IgD-negative memory B cell (primary cell): ENCODE results near the gene ARHGEF12. TPM values are rescaled to one million over a fixed set of nuclear protein-coding genes. Genes with fewer than 3 reads are reported as not detected.
A peak's percentile ranks its signal among the peaks of the same experiment; 100 is the strongest.

Experiments
- H3K27ac Mint-ChIP-seq, 3 donors: one replicate each; pipeline ENCODE4 v1.8.0; 2020 to 2022; ENCODE audit warnings: mild to moderate bottlenecking in 3 of 3, mixed read lengths in 3 of 3, moderate library complexity in 1 of 3
- H3K27me3 Mint-ChIP-seq: one replicate; pipeline ENCODE4 v1.8.0; 2021; ENCODE audit warnings: mixed read lengths
- H3K36me3 Mint-ChIP-seq: one replicate; pipeline ENCODE4 v1.8.0; 2020; ENCODE audit warnings: mild to moderate bottlenecking, mixed read lengths
- H3K4me1 Mint-ChIP-seq, 3 donors: one replicate each; pipeline ENCODE4 v1.8.0; 2020 to 2022; ENCODE audit warnings: mixed read lengths in 3 of 3, mild to moderate bottlenecking in 1 of 3
- H3K4me3 Mint-ChIP-seq, 4 donors: one replicate each; pipeline ENCODE4 v1.8.0; 2020 to 2022; ENCODE audit warnings: mild to moderate bottlenecking in 4 of 4, mixed read lengths in 4 of 4, moderate library complexity in 3 of 4
- H3K9me3 Mint-ChIP-seq, 3 donors: one replicate each; pipeline ENCODE4 v1.8.0; 2020 to 2021; ENCODE audit warnings: mixed read lengths in 3 of 3, mild to moderate bottlenecking in 1 of 3
- polyA plus RNA-seq: library from polyadenylated mRNA; unstranded; fragments of 300-500 nt; fragmentation: Illumina TruSeq; gene quantifications from one replicate; pipeline ENCODE4 v1.2.3, GENCODE V29; 2021

The ARHGEF12 gene
- polyA plus RNA-seq, 1 donor from 2014 or later: 4.5 TPM

GRCh38 chr11:120431633-120432032 is 95.4 kb downstream of the ARHGEF12 start:
- Mint-ChIP-seq H3K4me1 (peaks cover 0 to 8% (median 3%) of the 10 kb centered on the region in 3 donors), H3K27me3 (no peaks in the 10 kb centered on the region), H3K4me3 (no peak overlapping the region), H3K27ac (no peak overlapping the region), H3K9me3 (no peaks in the 10 kb centered on the region), H3K36me3 (peaks cover 8% of the 10 kb centered on the region)

DNA sequence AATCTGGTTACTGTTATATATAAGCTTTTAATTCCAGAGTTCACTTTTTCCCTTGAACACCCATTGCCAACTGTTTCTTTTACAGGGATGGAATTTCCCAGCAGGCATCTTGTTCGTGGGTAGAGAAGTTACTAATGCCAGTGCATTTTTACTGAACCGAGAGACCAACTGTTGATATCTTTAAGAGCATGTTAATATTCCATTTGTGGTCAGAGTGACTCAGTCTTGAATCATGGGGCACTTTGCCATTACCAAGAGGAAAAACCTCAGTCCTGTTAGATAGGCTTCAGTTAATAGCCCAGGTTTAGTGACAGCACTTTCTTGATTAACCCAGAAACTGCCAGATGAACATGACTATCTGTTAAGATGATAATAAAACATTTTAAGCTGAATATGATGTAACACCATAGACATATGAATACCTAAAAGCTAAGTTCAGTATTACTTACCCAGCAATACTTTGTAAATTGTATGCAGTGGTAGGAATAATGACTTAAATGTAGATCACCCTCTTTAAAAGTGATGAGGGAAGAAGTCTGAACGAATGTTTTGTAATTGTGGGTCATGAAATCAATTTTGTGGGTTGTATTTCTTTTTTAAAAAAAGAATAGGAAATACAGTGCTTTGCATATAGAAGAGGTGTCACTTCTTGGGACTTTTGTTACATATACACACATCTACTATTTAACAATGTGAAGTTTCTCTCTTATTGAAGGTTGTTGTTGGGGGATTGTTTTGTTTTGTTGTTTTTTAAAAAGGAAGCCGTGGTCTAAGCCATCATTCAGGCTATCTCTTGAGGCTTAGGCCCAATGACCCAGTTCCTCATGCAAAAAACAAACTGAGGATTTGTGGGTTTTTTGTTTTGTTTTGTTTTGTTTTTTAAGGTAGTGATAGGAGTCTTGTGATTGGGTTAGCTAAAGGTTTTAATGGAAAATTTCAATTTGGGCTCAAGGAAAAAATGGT is 96.1 kb downstream of the ARHGEF12 start:
- Mint-ChIP-seq H3K36me3 (peaks cover 10% of the 10 kb centered on the region), H3K4me3 (no peak overlapping the region), H3K4me1 (peaks cover 0 to 8% (median 3%) of the 10 kb centered on the region in 3 donors), H3K27me3 (no peaks in the 10 kb centered on the region), H3K9me3 (no peaks in the 10 kb centered on the region), H3K27ac (no peak overlapping the region)

DNA sequence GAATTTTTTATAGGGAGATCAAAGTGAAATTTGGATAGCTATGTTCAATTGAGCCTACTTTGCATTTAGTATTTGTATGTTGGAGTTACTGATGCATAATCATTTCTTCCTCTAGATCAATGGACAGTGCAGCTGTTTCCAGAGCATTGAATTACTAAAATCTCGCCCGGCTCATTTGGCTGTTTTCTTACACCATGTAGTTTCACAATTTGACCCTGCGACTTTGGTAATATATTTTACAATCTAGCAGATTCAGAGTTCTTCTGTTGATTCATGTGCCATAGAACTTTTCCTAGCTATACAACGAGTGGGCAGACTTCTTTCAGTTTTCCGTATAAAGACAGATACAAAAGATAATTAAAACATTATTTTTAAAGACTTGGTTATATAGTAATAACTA is 105.4 kb downstream of the ARHGEF12 start:
- Mint-ChIP-seq H3K27ac (no peak overlapping the region), H3K4me3 (no peak overlapping the region), H3K27me3 (no peaks in the 10 kb centered on the region), H3K9me3 (no peaks in the 10 kb centered on the region), H3K4me1 (no peaks in the 10 kb centered on the region), H3K36me3 (peaks cover 19% of the 10 kb centered on the region)

DNA sequence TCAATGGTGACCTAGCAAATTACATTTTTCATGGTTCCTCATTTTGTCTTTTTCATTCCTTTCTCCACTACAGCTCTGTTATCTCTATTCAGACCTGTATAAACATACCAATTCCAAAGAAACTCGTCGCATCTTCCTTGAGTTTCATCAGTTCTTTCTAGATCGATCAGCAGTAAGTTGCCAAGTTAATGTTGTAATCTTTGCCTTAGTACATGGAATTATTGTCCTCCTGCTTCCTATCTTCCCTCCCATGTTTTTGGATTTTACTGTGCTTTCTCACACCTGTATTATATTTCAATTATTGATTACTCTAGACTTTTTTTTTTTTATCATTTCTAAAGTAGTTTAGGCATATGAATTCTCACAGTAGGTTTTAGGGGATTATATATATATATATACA is 105.8 kb downstream of the ARHGEF12 start:
- Mint-ChIP-seq H3K4me3 (no peak overlapping the region), H3K27me3 (no peaks in the 10 kb centered on the region), H3K36me3 (peaks cover 21% of the 10 kb centered on the region), H3K27ac (no peak overlapping the region), H3K4me1 (no peaks in the 10 kb centered on the region), H3K9me3 (no peaks in the 10 kb centered on the region)

DNA sequence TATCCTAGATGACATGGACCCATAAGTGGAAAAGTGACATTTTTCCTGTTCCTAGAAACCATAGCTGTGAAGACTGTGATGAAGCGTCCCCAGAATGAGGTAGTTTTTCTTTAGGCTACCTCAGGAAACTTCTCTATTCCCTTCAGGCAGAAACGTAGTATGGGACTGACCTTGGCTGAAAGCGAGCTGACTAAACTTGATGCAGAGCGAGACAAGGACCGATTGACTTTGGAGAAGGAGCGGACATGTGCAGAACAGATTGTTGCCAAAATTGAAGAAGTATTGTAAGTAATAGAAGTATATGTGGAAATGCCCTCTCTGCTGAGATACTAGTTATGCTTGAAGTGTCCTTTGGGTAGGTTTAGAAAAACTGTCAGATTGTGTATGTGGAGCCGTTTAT is 110.6 kb downstream of the ARHGEF12 start:
- Mint-ChIP-seq H3K9me3 (no peaks in the 10 kb centered on the region), H3K4me1 (no peaks in the 10 kb centered on the region), H3K4me3 (no peak overlapping the region), H3K27ac (no peak overlapping the region), H3K36me3 (peaks cover 32% of the 10 kb centered on the region), H3K27me3 (no peaks in the 10 kb centered on the region)

DNA sequence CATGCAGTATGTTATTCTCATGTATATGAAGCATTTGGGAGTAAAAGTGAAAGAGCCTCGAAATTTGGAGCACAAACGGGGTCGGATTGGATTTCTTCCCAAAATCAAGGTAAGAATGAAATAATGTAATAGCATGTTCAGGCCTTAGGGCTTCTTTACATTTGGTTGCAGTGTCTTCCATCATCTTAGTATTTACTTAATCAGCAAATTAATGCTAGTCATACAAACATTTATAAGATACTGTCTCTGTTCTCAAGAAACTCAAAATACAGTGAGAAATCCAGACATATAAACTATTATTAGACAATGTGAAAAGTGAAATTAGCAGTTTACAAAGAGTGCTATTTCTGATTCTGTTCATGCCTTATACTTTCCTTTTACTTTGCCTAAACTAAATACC is 112.0 kb downstream of the ARHGEF12 start:
- H3K27me3 Mint-ChIP-seq: no peaks in the 10 kb centered on the region
- peaks cover 34% of the 10 kb centered on the region for H3K36me3 Mint-ChIP-seq
- no peaks in the 10 kb centered on the region for H3K4me1 Mint-ChIP-seq
- no peaks in the 10 kb centered on the region for H3K9me3 Mint-ChIP-seq
- H3K4me3 Mint-ChIP-seq: no peak overlapping the region
- no peak overlapping the region for H3K27ac Mint-ChIP-seq

- H3K4me1 Mint-ChIP-seq: no peaks in the 10 kb centered on the region
Measured at GRCh38 chr11:120455487-120455886, 119.3 kb downstream of the ARHGEF12 start.

GRCh38 chr11:120457996-120458395 is 121.8 kb downstream of the ARHGEF12 start:
- no peak overlapping the region for H3K27ac Mint-ChIP-seq
- no peaks in the 10 kb centered on the region for H3K9me3 Mint-ChIP-seq
- no peaks in the 10 kb centered on the region for H3K27me3 Mint-ChIP-seq
- no peaks in the 10 kb centered on the region for H3K4me1 Mint-ChIP-seq
- H3K36me3 Mint-ChIP-seq: peaks cover 13% of the 10 kb centered on the region
- no peak overlapping the region for H3K4me3 Mint-ChIP-seq

More at GRCh38 chr11:120455487-120455886, 119.3 kb downstream of the ARHGEF12 start:
- H3K27me3 Mint-ChIP-seq: no peaks in the 10 kb centered on the region
- H3K9me3 Mint-ChIP-seq: no peaks in the 10 kb centered on the region
- H3K27ac Mint-ChIP-seq: no peak overlapping the region
- no peak overlapping the region for H3K4me3 Mint-ChIP-seq
- peaks cover 15% of the 10 kb centered on the region for H3K36me3 Mint-ChIP-seq

- H3K4me1 Mint-ChIP-seq: no peaks in the 10 kb centered on the region
- H3K27ac Mint-ChIP-seq: no peak overlapping the region
- no peaks in the 10 kb centered on the region for H3K27me3 Mint-ChIP-seq
- H3K9me3 Mint-ChIP-seq: no peaks in the 10 kb centered on the region
- H3K4me3 Mint-ChIP-seq: no peak overlapping the region
- H3K36me3 Mint-ChIP-seq: peaks cover 20% of the 10 kb centered on the region
Measured at GRCh38 chr11:120462825-120463224, 126.6 kb downstream of the ARHGEF12 start.

GRCh38 chr11:120465921-120466534 is 129.8 kb downstream of the ARHGEF12 start:
- no peaks in the 10 kb centered on the region for H3K9me3 Mint-ChIP-seq
- H3K27ac Mint-ChIP-seq: no peak overlapping the region
- no peaks in the 10 kb centered on the region for H3K4me1 Mint-ChIP-seq
- H3K4me3 Mint-ChIP-seq: no peak overlapping the region
- H3K36me3 Mint-ChIP-seq: peaks cover 19% of the 10 kb centered on the region
- no peaks in the 10 kb centered on the region for H3K27me3 Mint-ChIP-seq

DNA sequence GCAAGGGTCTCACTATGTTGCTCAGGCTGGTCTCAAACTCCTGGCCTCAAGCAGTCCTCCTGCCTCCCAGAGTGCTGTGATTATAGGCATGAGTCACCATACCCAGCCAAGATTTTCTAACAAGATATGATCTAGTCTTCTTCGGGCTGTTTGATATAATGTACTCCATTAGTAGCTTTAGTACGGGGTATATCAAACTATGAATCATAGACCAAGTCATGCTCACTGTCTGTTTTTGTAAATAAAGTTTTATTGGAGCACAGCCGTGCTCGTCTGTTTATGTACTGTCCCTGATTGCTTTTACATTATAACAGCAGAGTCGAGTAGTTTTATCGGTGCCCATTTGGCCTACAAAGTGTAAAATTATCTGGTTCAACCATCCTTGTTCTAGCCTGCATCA is 131.4 kb downstream of the ARHGEF12 start:
- no peaks in the 10 kb centered on the region for H3K27me3 Mint-ChIP-seq
- H3K27ac Mint-ChIP-seq: no peak overlapping the region
- H3K4me3 Mint-ChIP-seq: no peak overlapping the region
- H3K4me1 Mint-ChIP-seq: no peaks in the 10 kb centered on the region
- H3K9me3 Mint-ChIP-seq: no peaks in the 10 kb centered on the region
- peaks cover 23% of the 10 kb centered on the region for H3K36me3 Mint-ChIP-seq

DNA sequence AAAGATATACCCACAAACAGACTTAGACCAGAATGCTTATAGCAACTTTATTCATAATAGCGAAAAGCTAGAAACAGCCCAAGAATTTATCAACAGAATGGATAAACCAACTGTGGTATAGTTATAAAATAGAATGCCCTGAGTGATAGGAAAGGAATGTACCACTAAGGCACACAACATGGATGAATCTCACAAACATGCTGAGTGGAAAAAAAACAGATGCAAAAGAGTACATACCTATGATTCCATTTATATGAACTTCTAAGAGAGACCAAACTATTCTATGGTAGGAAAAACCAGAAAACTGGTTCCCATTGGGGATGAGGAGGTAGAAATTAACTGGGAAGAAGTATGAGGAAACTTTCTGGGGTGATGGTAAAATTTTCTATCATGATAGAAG is 134.9 kb downstream of the ARHGEF12 start:
- no peaks in the 10 kb centered on the region for H3K27me3 Mint-ChIP-seq
- peaks cover 14% of the 10 kb centered on the region for H3K36me3 Mint-ChIP-seq
- no peaks in the 10 kb centered on the region for H3K4me1 Mint-ChIP-seq
- no peaks in the 10 kb centered on the region for H3K9me3 Mint-ChIP-seq
- H3K27ac Mint-ChIP-seq: no peak overlapping the region
- no peak overlapping the region for H3K4me3 Mint-ChIP-seq

DNA sequence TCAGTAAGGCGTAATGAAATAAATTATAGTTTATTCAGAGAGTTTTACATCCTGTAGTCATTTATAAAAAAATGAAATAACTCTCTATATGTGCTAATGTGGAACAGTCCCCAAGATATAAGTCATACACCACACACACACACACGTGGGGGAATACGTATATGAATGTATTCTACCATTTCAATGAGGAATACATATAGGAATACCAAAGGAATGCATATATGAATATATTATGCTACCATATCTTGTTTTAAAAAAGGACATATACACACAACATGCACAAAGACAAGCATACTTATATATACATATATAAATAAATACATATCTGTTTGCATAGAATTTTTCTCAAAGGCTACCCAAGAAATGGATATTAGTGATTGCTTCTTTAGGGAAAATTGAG is 135.8 kb downstream of the ARHGEF12 start:
- Mint-ChIP-seq H3K27me3 (no peaks in the 10 kb centered on the region), H3K36me3 (peaks cover 18% of the 10 kb centered on the region), H3K4me1 (no peaks in the 10 kb centered on the region), H3K4me3 (no peak overlapping the region), H3K9me3 (no peaks in the 10 kb centered on the region), H3K27ac (no peak overlapping the region)

GRCh38 chr11:120473503-120473902 is 137.3 kb downstream of the ARHGEF12 start:
- no peaks in the 10 kb centered on the region for H3K4me1 Mint-ChIP-seq
- H3K36me3 Mint-ChIP-seq: peaks cover 18% of the 10 kb centered on the region
- H3K4me3 Mint-ChIP-seq: no peak overlapping the region

GRCh38 chr11:120482149-120482548 is 145.9 kb downstream of the ARHGEF12 start:
- H3K36me3 Mint-ChIP-seq: peaks cover 6% of the 10 kb centered on the region
- no peaks in the 10 kb centered on the region for H3K27me3 Mint-ChIP-seq

More at GRCh38 chr11:120473503-120473902, 137.3 kb downstream of the ARHGEF12 start:
- H3K27ac Mint-ChIP-seq: no peak overlapping the region
- no peaks in the 10 kb centered on the region for H3K27me3 Mint-ChIP-seq
- no peaks in the 10 kb centered on the region for H3K9me3 Mint-ChIP-seq

DNA sequence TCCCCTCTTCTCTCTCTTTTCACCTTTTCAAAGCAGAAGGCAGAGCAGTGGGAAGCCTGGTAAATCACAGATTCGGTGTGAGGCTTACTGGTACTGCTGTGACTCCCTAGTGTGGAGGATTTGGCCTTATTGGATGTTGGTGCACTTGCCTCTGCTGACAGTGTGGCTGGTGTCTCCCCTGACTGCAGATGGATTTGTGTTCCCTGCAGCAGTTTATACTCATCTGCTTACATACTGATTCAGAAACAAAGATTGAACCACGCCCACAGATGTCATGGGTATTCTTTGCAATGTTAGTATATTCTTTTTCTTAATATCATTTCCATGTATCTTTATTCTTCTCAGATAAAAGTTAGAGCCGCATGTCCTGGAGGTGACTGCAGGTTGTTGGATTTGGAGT is 148.5 kb downstream of the ARHGEF12 start:
- Mint-ChIP-seq H3K4me3 (no peak overlapping the region), H3K9me3 (no peaks in the 10 kb centered on the region), H3K36me3 (peaks cover 6% of the 10 kb centered on the region)

More at GRCh38 chr11:120482149-120482548, 145.9 kb downstream of the ARHGEF12 start:
- H3K4me3 Mint-ChIP-seq: no peak overlapping the region
- H3K27ac Mint-ChIP-seq: no peak overlapping the region
- no peaks in the 10 kb centered on the region for H3K9me3 Mint-ChIP-seq
- no peaks in the 10 kb centered on the region for H3K4me1 Mint-ChIP-seq

More for the DNA sequence above, 148.5 kb downstream of the ARHGEF12 start:
- Mint-ChIP-seq H3K4me1 (no peaks in the 10 kb centered on the region), H3K27me3 (no peaks in the 10 kb centered on the region), H3K27ac (peak overlapping the region in 1 of 3 donors; percentile 73)
